HG03342 (cell line): ENCODE results near the gene PAQR8.

Source experiments
- ATAC-seq: cut with Tn5 transposase; IDR thresholded peaks from one replicate; pipeline ENCODE4 v1.9.1; 2021; ENCODE audit warnings: mild to moderate bottlenecking, moderate library complexity; ENCODE audit not compliant: unreplicated experiment

Gene PAQR8

GRCh38 chr6:52361945-52362442 is at the start of gene PAQR8:
Gene PAQR8, plus strand, starts transcription at chr6:52362151. Its CDS starts 41,063 bp downstream, at chr6:52403214.
- peak; percentile 86 for ATAC-seq

- no peak for ATAC-seq
Measured at GRCh38 chr6:52312461-52312860, 49.5 kb upstream of the PAQR8 start.

DNA sequence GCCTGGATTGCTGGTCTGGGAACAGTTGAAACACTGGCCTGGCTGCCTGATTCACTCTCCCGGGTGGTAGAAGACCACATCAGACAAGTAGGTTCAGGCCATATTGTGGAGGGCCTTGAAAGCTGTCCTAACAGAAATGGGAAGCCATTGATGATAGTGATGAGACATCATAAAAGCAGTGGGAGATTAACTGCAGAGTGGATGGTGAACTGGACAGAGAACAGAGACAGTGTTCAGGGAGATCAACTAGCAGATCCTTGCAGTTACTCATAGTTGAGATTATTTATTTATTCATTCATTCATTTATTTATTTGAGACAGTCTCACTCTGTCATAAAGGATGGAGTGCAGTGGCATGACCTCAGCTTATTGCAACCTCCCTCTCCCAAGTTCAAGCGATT is 47.2 kb upstream of the PAQR8 start:
- ATAC-seq, result no peak

- ATAC-seq, result no peak
Measured at GRCh38 chr6:52317211-52317610, 44.7 kb upstream of the PAQR8 start.

- peak; percentile 99 for ATAC-seq
Measured at GRCh38 chr6:52317841-52318581, 43.9 kb upstream of the PAQR8 start.

DNA sequence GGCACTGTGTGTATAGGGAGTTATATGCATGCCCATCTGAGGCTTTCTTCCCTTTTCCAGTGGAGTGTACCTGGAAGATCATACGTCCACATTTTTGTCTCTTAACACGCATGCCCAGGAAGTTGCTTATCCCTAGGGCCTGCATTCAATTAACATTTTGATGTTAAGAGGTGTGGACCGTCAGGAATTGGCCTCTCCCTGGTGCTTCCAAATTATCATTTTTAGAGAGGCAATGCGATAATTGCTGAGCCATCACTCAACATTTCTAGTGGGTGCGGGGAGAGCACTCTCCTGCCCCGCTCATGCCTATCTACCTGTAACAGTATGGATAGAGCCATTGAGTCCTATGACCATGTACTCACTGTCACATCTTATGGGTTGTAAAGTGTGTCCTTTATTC is 37.8 kb upstream of the PAQR8 start:
- no peak for ATAC-seq

DNA sequence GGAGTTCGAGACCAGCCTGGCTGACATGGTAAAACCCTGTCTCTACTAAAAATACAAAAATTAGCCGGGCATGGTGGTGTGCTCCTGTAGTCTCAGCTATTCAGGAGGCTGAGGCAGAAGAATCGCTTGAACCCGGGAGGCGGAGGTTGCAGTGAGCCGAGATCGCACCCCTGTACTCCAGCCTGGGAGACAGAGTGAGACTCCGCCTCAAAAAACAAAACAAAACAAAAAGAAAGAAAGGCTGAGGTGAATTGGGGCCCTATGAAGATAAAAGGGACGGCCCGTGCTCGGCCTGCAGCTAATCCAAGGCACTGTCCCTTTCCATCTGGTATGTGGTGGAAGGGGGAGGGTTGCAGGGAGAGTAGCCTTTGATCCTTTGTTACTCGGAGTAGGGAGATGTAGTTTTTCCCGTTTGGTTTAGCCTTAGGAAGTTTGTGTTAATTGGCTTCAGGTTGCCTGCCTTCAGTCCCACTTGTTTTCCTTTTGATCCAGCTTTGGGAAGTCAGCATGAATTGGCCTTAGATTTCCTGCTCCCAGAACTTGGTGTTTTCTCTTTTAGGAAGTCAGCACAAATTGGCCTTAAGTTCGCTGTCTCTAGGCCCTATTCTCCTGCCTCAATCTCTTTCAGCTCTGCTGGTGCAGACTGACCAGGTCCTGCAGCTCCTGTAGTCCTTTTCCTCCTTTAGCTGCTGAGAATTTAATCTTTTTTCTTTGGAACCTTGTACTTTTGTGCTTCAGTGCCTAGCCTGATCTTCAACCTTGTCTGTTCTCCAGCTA is 36.1 kb upstream of the PAQR8 start:
- ATAC-seq, result no peak

- no peak for ATAC-seq
Measured at GRCh38 chr6:52326540-52327364, 35.2 kb upstream of the PAQR8 start.

GRCh38 chr6:52328303-52328662 is 33.7 kb upstream of the PAQR8 start:
- ATAC-seq, result no peak

DNA sequence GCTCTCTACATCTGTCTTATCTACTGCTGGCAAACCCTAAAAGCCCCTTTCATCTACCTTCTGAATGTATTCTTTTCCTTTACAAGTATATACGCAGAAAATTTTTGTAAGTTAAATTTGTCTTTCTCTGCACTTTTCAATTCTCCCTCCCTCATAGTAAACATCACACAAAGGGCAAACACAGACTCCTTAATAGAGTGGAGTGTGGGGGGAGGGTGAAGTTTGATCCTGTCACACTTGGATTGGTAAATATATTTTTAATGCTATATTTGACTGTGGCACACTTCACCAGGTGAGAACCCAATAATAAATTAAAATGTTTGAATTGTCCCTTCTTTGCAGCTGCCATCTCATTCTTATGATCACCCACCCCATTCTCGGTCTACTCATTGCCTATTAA is 33.2 kb upstream of the PAQR8 start:
- no peak for ATAC-seq

DNA sequence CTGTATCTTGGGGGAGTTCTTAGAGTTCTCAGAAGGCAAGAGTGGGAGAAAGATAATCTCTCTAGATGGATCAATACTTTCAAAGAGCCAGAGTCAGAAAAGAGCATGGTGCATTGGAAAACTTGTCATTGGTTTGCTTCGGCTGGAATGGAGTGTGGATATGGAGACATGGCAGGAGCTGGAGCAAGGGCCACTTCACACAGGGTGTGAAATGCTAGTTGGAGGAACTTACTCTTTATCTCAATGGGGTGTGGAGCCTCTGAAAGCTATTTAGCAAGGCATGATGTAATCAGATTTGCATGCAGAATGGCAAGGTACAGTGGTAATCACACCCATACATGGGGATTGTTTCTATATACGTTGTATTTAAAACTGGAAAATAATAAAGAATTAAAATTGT is 31.5 kb upstream of the PAQR8 start:
- ATAC-seq, result no peak

DNA sequence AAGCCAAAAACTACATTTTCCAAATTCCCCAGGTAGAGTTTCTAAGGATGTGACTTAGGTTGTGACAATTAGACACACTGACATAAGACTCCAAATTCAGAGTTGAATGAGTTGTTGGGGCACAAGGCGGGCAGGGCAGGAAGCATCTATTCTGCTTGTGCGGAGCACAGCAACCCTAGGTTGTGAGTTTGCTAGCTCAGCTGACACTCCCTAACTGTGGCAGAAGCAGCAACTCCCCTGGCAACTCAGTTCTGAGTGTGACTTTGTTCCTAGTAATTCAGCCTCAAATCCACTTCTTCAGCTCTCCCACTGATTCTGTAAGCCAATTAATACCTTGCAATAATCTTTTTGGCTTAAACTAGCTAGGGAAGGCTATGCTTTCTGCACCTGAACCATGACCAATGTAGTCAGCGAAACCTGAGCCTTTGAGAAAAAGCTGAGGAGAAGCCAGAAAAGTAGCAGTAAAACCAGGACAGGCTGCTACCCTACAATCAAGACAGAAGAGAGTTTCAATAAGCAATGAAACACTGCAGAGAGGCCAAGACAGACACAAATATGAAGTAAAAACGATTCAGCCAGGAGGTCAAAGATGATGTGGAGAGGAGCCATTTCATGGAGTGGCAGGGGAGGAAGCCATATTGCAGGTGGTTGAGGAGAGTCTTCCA is 30.0 kb upstream of the PAQR8 start:
- no peak for ATAC-seq

DNA sequence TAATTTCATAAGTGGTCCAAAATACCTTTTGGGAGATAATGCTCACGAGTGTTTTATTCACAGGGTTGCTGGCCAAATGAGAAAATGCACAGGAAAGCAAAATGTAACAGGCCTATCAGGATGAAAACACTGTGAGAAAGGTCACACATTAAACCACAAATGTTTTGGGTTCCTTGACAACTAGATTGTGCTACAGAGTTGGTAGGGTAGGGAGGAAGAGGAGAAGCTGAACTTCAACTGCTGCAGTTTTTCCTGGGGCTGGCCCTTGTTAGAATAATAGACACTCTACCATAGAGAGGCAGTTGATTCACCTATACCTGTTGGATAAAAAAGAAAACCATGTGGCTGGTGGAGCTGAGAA is 28.1 kb upstream of the PAQR8 start:
- no peak for ATAC-seq

GRCh38 chr6:52335576-52335975 is 26.4 kb upstream of the PAQR8 start:
- ATAC-seq, result no peak

- ATAC-seq, result no peak
Measured at GRCh38 chr6:52336919-52337561, 24.9 kb upstream of the PAQR8 start.

- no peak for ATAC-seq
Measured at GRCh38 chr6:52337633-52338290, 24.2 kb upstream of the PAQR8 start.

- no peak for ATAC-seq
Measured at GRCh38 chr6:52340603-52340880, 21.4 kb upstream of the PAQR8 start.

GRCh38 chr6:52341561-52342260 is 20.2 kb upstream of the PAQR8 start:
- ATAC-seq, result no peak

DNA sequence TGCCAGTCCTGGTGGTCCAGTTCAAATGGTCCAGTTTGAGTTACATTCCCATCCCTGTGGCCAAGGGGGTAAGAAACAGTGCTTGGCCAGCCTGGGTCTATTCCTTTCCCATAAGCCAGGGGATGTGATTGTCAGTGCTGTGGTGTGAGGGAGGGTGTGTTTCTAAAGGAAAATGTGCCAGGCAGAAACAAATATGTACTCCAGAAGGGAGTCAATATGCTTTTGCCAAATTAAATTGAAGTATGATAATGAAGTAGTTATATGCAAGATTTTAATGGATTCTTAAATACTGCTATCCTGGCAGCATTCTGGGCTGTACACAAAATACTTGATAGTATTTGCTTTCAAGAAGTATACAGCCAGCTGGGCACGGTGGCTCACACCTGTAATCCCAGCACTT is 16.6 kb upstream of the PAQR8 start:
- no peak for ATAC-seq

DNA sequence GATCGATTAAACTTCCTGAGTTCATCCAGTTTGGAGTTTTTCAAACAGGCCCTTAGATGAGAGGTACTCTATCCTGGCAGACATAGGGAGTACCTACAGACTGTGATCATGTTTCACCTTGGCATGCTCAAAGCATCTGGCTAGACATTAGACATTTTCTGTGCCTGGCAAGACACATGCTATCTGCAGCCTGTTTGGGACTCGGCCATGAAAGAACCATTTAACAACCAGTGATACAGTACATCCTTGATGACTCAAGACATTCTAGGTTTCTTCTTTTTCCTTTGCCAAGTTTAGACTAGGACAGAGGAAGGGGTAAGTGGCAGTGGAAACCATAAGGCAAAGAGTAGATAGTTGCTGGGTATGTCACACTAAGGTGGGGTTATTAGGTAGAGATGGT is 15.4 kb upstream of the PAQR8 start:
- no peak for ATAC-seq
